Endometrium (tissue), 2 donors: ENCODE data around the gene PCNX4.
"Not testable (repeated sequence)": the region's sequence is repeated elsewhere in the genome, so short reads cannot be mapped to it uniquely, and the experiment has no call there.

ENCODE experiments used
- FAIRE-seq: peaks from 2 replicates; lab custom pipeline; 2012; peaks lifted over from hg19 to GRCh38; lab: Jason Lieb, UNC
- donor health status: control.
- donor health status: control.

Gene PCNX4

DNA sequence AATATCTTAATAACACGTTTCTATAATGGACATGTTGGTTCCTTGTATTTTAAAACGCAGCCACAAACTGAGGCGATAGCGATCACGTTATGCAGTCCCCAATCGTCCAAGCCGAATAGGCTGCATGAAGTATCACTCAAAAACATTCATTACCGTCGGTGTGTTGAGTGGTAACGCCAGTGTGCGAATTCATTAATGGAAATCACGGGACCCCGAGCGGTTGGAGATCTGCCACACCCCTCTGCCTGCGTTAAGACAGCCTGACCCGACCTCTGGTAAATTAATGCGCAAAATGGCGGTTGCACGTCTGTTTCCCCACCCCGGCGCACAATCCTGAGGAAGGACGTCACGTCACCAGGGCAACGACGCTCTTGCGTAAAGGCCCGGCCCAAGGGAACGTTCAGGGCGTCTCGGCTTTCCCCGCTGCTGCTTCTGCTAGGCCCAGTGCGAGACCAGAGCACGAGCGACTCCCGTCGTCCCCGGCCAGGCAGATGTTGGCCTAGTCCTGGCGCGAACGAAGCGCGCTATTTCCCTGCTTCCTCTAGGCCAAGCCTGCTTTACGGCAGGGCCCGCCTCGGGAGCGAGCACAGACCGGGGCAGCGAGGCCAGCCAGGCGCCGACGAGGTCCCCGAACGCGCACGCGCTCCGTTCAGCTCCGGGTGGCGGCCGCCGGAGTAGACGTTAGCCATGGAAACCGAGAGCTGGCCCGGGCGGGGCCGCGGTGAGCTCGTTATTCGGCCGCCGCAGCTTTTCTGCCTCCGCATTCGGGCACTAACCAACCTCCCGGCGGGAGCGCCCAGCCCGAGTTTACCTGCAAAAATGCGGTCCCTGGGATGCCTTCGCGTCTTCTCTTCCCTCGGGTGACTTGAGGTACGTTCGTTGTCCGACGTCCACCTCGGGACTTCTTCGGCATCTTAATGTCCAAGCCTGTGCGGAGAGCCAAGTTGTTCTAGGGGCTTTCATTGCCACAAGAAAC, at the start of gene PCNX4:
Gene PCNX4, plus strand, starts transcription at position 374 of the 976 bp plus-strand sequence. CDS start 15,716 bp downstream, outside the sequence.
- FAIRE-seq, result peak; percentile 93

DNA sequence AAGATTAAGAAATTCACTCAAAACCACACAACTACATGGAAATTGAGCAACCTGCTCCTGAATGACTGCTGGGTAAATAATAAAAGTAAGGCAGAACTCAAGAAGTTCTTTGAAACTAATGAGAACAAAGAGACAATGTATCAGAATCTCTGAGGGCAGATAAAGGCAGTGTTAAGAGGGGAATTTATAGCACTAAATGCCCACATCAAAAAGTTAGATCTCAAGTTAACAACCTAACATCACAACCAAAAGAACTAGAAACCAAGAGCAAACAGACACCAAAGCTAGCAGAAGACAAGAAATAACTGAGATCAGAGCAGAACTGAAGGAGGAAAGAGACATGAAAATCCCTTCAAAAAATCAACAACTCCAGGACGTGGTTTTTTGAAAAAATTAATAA, 43.7 kb upstream of the PCNX4 start:
- not testable (repeated sequence) for FAIRE-seq

DNA sequence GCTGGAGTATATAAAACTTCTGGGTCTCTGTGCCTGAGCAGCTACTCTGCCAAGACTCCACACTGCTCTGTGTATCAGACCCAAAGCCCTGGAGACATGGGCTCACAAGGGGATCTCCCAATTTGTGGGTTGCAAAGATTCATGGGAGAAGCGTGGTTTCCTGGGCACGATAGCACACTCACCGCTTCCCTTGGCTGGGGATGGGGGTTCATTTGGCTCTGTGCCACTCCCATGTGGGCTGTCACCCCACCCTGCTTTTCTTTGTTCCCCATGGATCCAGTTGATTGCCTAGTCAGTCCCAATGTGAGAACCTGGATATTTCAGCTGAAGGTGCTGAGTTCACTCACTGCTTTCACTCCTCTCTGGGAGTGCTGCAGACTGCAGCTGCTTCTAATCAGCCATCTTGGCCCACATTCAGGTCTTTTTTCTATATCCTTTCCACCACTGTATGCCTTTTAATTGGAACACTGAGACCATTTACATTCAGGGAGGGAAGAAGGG, 40.0 kb upstream of the PCNX4 start:
- FAIRE-seq, result no peak

DNA sequence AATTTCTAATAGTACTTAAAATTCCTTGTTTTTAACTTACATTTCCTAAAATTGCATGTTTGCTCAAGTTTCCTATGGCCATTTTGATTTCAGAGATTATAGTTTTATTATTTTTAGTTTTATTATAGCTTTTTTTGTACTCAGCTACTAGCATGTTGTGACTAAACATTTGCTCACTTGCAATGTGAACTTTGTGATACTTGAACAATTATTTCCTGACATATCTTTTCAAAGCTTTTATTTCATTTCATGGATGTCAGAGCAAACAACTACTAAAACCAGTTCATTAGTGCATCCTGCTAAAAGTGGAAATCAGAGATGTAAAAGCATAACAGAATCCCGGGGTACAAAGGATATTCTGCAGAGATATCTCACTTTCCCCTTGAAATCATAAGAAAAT, 33.6 kb upstream of the PCNX4 start:
- FAIRE-seq, result no peak

DNA sequence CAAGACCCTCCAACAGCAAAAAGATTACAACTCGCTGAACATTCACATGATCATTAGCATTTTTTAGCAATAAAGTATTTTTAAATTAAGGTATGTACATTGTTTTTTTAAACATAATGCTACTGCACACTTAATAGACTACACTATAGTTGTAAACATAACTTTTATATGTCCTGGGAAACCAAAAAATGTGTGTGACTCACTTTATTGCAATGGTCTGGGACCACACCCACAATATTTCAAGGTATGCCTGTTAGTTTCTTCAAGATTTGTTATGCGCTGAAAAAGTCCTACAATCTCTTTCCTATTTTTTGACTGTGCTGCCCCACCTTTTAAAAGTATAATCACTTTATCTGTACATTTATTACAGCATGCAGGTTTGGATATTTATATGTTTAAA, 30.4 kb upstream of the PCNX4 start:
- no peak for FAIRE-seq

DNA sequence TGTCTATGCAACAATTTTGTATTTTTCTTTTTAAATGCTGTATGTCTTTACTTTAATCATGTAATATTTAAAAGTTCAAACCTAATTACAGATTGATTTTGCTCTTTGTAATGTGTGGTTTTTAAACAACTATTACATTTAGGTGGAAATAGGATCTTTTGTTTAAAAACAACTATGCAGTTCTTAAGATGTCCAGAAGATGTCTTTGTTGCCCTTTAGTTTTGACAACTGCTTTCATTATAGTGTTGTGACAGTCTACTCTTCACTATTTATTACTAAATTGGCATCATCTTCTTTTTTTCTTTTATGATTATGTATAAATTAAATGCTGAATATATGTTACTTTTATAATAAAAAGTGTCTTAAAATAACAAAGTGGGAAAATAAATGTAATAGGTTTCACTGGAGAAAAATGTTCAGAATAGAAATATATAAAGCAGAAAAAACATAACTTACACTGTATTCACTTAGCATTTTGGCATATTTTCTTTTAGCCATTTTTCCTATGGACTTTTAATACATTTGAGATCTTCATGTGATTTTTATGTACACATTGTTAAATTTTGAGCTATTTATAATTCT, 27.1 kb upstream of the PCNX4 start:
- peak; percentile 87 for FAIRE-seq

DNA sequence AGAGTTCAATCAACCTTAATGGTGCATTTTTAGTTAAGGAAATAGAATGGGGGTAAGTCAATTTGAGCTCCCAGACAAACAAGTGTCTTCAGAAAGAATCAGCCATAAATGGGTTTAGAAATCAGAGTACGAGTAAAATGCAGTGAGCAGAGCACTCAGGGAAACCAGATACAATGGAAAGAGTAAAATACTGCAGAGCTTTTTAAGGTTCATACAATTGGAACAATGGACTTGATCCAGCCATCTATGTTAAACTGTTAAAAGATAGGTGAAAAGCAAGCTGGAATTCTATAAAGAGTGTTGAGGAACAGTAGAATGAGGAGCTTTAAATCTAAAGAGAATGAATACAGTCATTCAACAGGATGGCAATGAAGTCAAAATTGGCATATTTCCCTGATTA, 23.8 kb upstream of the PCNX4 start:
- FAIRE-seq, result no peak

DNA sequence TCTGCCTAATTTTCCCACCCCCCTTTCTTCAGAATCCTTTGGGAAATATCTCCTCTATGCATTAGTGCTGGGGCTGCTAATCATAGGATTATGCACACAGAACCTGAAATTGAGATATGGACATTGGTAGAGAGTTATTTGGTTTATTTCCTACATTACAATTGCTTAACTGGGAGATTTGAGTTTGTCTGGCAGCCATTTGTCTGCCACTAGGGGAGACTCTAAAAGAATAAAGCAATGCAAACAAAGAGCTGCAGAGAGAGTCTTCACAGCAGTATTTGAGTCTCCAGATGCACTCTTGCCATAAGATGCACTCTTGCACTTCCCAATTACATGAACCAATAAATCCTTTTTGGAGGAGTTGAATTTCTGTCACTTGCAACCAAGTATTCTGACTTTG, 12.0 kb upstream of the PCNX4 start:
- no peak for FAIRE-seq

DNA sequence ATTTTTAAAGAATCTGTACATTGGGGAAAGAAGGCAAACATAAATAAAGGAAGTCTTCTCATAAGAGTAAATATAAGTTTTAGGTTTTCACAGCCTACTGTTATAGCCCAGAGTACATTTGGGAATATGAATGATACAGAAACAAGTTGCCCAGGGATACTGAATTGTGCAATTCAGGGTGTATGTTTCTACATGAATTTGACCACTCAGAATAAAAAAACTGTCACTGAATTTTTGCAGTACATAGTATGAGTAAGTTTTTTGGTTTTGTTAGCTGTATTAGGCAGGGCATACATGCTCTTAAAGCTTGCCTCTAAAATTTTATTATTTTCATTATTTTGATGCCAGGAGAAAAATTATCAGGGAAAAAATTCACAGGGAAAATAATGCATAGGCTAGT, 6.6 kb upstream of the PCNX4 start:
- no peak for FAIRE-seq

DNA sequence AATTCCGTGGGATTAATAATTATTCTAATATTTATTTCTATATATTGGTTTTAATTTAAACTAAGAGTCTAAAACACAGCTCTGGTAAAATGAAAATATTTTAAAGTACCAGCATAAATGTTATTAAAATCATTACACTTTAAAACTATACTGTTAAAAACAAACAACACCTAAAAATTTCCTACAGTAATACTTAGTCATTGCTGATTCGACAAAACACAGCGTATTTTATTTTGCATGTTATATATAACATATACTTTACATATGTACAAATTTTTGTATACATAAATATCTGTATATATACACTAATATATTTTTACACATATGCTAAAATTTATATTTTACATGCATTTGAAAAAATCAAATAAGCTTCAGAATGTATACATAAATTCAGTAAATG, 6.0 kb upstream of the PCNX4 start:
- FAIRE-seq, result peak; percentile 55

DNA sequence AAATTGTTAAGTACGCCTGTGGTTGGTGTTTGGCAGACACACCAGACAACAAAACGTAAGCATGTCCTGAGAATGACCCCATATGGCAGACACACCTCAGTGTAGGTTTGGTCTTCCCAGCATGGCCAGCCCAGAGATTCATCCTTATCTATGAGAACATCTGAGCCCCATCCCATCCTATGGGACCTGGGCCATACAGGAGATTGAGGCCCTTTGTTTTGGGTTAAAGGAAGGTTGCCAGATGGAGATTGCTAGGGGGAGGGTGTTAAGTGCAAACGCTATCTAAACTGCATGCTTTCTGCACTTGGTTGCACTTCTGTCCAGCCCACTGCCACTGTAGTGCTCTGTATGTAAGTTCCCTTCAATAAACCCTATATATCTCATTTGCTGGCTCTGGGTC, 4.1 kb upstream of the PCNX4 start:
- no peak for FAIRE-seq

DNA sequence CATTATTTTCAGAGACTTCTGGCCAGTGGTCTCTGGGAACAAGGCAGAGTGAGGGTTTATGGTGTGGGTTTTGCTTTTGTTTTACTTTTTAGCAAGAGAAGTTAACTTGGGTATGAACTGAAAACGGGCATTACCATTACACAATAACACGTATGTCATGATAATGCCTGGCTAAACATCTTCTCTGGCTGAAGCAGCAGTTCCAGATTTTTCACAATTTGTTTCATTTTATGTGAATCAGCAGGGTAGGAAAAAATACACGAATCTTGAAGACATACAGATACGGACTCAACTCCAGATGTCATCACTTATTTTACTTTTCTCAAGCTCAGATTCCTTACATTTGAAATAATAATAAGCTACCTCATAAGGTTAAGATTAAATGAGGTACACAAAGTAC, 2.5 kb upstream of the PCNX4 start:
- FAIRE-seq, result no peak

DNA sequence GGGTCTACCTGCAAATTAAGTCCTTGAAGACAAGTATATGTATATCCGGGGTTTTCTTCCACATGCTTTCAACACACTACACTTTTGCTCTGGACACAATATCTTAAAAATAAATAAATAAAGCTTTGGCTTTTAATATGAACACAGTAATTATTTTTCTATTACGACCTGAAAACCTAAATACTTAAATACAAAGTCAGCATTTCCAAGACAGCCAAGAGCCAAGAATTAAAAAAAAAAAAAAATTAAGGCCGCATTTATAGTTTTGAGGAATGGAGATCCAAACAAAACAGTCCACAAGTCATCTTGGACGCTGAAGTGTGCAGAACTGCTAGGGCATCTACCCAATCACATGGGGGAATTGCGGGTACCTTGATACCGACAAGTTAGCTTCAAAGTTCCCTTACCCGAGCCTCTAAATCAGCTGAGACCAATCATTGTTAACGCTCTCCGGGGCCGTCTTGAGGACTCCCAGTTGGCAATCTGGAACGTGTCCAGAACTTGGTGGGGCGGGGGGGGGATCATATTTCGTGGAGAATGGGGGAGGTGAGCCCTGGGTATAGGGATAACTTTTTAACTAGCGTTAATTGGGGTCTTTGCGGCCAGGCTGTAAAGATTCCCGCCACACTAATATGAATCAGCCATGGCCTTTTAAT, 731 bp upstream of the PCNX4 start:
- no peak for FAIRE-seq

DNA sequence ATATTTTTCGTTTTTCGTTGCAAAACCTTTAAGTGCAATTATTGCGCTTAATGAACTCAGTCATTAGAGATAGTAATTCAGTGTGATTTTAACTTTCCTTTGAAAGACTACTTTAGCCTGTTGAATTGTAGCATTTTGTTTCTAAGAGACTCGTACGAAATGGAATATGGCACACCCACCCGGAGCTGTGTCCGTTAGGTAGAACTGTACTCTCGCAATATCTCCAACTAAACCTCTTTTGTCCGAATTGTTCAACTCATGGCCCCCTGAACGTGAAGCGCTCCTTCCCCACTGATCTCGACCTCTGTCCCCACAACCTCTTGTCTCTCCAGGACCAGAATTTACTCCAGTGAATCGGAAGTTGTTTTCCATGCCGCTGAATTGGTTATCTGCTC, 800 bp downstream of the PCNX4 start:
- FAIRE-seq, result no peak

DNA sequence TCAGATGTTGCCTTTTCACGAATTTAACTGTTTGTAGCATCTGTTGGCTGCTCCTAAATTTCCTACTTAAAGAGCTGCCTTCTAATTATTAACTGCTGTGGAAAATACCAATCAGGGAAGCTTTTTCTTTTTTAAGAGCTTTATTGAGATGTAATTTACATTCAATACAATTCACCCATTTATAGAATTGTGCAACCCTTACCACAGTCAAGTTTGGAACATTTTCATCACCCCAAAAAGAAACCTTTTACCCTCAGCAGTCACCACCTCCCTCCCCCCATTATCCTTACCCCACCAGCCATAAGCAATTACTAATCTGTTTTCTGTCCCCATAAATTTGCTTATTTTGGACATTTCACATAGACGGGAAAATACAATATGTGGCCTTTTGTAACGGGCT, 1.4 kb downstream of the PCNX4 start:
- FAIRE-seq, result no peak

DNA sequence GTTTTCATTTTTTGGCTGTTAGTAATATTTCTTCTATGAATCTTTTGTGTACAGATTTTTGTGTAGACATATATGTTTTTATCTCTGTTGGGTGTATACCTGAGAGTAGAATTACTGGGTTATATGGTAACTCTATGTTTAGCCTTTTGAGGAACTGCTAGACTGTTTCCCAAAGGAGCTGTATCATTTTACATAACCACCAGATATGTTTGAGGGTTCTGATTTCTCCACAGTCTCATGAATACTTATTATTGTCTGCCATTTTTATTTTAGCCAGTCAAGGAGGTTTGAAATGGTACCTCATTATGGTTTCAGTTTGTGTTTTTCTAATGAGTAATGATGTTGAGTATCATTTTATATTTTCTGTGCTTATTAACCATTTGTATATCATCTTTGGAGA, 1.9 kb downstream of the PCNX4 start:
- FAIRE-seq, result no peak

DNA sequence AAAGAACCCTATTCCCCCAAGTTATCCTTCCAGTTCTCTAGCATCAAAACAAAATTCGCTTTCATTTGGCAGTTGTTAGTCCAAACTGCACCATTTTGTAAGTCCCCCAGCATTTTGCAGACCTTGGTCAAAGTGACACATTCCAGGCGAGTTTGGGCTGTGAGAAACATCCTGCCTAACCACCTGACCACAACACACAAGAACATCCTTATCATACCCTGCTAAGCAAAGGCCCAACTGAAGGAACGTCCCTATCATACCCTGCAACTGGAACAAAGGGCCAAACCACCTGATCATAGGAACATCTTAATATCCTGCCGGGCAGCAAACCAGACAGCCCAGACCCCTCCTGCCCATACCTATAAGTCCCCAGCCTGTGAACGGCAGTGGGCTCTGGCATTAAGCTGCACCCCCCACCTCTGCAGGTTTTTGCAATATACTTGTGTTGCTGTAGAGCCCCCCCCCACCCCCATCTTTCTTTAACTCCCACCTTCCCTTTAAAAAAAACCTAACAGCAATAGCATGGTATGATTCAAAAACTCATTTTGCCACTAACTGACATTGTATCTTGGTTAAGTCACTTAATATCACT, 2.7 kb downstream of the PCNX4 start:
- FAIRE-seq, result no peak

DNA sequence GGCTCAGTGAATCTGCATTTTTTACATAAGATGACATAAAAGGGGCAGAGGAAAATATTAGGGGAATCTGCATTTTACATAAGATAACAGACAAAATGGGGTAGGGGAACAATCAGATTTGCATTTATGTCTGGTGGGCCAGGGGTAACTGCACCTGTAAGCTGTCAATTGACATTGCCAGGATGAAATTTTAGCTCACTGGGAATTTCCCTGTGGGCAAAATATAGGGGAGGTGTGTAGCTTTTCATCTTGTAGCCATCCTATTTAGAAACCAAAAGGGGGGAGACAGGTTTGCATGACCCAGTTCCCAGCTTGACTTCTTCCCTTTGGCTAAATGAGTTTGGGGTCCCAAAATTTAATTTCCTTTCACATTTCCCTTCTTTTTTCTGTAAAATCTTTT, 3.5 kb downstream of the PCNX4 start:
- FAIRE-seq, result no peak

DNA sequence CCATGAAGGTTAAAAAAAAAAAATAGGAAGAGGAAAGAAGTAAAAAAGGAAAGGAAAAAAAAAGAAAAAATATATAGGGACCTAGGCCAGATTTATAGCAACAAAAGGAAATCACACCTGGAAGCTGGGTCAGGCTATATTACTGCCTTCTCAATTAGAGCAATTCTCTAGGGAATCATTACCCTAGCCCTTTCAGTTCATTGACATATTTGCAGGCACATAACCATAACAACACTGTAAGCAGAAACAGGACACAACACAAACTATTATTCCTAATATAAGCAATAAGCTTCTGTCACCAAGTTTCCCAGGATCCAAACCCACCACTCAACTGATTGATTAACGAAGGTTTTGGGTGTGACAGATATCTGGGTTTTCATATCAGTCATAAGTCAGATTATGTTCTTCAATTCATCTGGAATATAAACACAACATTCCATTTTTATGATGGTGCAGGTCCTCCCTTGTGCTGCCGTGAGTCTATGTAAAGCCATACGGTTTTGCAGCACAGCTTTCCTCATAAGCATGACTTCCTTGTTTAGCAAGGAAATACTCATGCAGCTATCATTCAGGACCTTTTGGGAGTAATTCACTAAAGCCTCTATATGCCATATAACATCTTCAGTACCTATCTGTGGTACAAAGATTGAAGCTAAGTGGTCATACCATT, 4.2 kb downstream of the PCNX4 start:
- FAIRE-seq, result no peak

DNA sequence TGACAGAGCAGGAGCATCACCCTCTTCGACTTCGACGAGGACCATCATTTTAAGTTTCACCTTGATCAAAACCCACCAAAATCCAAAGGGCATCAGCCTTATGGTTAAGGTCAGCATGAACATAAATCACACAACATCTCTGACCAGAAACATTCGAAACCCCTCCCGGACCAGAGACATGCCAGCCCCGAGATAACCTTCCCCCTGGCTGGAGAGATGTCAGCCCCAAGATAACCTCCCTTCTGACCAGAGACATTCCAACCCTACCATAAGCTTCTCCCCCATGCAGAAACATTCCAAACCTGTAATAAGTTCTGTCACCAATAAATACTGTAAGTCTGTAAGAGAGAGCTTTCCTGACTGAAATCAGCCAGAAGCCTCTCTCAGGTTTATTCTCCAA, 6.3 kb downstream of the PCNX4 start:
- FAIRE-seq, result no peak

DNA sequence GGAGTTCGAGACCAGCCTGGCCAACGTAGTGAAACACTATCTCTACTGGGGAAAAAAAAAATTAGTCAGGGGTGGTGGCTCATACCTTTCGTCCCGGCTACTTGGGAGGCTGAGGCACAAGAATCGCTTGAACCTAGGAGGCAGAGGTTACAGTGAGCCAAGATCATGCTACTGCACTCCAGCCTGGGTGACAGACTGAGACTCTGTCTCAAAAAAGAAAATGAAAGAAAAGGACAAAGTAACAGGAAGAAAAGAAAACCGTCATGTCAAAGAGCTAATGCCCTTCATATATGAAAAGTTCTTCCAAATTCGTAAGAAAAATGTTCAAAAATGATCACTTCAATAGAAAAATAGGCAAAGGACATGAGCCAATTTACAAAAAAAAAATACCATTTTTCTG, 8.1 kb downstream of the PCNX4 start:
- FAIRE-seq, result not testable (repeated sequence)

DNA sequence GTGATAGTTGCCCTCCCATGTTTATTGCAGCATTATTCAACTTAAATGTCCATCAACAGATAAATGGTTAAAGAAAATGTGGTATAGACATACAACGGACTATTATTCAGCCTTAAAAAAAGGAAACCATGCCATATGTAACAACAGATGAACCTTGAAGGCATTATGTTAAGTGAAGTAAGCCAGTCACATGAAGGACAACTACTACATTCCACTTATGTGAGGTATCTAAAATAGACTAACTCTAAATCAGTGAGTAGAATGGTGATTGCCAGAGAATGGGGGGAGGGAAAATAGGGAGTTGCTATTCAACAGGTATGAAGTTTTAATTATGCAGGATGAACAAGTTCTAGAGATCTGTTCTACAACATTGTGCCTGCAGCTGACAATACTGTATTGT, 10.1 kb downstream of the PCNX4 start:
- FAIRE-seq, result no peak
